HEK293T (cell line): Measurements from ENCODE around the gene SEPTIN1.

Source experiments
- BHLHE40 ChIP-seq: fragments of 450-650 bp; IDR thresholded peaks from 2 replicates; pipeline ENCODE4 v1.6.1; 2016; ENCODE audit warnings: mild to moderate bottlenecking, moderate library complexity, borderline replicate concordance
- FOXA1 ChIP-seq: fragments of 450-650 bp; IDR thresholded peaks from 2 replicates; pipeline ENCODE4 v1.6.1; 2016; ENCODE audit warnings: mild to moderate bottlenecking
- FOXK2 ChIP-seq: fragments of 450-650 bp; IDR thresholded peaks from 2 replicates; pipeline ENCODE4 v1.6.1; 2016; ENCODE audit warnings: mild to moderate bottlenecking
- L3MBTL2 ChIP-seq: fragments of 450-650 bp; conservative IDR thresholded peaks from 2 replicates; pipeline ENCODE4 v1.6.1; 2016; ENCODE audit warnings: mild to moderate bottlenecking
- SP1 ChIP-seq: fragments of 450-650 bp; IDR thresholded peaks from 2 replicates; pipeline ENCODE4 v1.6.1; 2017
- TF ChIP-seq, protein P1 (sequence below): fragments of 450-650 bp; IDR thresholded peaks from 2 replicates; pipeline ENCODE4 v1.6.1; 2016

- TF ChIP-seq BHLHE40 (no peak), L3MBTL2 (no peak), FOXK2 (no peak), SP1 (no peak), FOXA1 (no peak)
- TF ChIP-seq, protein P1, sequence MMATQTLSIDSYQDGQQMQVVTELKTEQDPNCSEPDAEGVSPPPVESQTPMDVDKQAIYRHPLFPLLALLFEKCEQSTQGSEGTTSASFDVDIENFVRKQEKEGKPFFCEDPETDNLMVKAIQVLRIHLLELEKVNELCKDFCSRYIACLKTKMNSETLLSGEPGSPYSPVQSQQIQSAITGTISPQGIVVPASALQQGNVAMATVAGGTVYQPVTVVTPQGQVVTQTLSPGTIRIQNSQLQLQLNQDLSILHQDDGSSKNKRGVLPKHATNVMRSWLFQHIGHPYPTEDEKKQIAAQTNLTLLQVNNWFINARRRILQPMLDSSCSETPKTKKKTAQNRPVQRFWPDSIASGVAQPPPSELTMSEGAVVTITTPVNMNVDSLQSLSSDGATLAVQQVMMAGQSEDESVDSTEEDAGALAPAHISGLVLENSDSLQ, result no peak
These were observed 12.3 kb upstream of the SEPTIN1 start for GRCh38 chr16:30394592-30395154.
